ENCODE results near the gene SRRM3.

GRCh38 chr7:76292213-76292573 lies 90.5 kb downstream of the SRRM3 start:
- TF ChIP-seq CTCF (optimal IDR thresholded peaks at IDR 0.05 in 1 of 3, IDR thresholded peaks at IDR 0.05 in 1 of 3, conservative IDR thresholded peaks at IDR 0.05 in 1 of 3; ENCODE audit: extremely low read depth in 1 of 3, insufficient read depth in 2 of 3, low read length in 3 of 3) (no peak), EZH2 (IDR thresholded peaks at IDR 0.05; ENCODE audit: low read length) (no peak)
